ENCODE data around the gene SNRPA. TPM values are rescaled to one million over a fixed set of nuclear protein-coding genes. Genes with fewer than 3 reads are reported as not detected.
"Not testable (repeated sequence)": the region's sequence is repeated elsewhere in the genome, so short reads cannot be mapped to it uniquely, and the experiment has no call there.

Gene SNRPA
- polyA plus RNA-seq, 3 donors, result 95.6 to 114 (median 103) TPM

DNA sequence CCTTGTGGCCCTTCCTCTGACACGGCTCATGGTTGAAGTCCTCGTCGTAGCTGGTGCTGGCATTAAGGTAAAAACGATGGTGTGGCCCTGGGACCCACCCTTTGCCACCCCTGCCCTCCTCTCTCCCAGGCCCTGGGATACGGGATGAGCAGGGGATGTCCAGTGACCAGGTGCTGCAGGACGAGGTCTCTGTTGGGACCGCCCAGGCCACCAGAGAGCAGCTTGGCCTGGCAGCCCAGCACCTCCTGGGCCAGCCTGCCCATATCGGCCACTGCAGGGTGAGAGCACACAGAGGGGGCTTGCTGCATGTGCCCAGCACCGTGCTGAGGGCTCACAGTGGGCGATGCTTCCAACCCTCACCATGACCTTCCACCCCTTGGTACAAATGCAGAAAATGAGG is 7.1 kb upstream of the SNRPA start:
- no peak for DNase-seq (ENCODE audit: low read depth in 3 of 3, low spot score in 2 of 3)

- no peak for DNase-seq (ENCODE audit: low read depth in 3 of 3, low spot score in 2 of 3)
These were observed 6.2 kb upstream of the SNRPA start for GRCh38 chr19:40744554-40745401.

DNA sequence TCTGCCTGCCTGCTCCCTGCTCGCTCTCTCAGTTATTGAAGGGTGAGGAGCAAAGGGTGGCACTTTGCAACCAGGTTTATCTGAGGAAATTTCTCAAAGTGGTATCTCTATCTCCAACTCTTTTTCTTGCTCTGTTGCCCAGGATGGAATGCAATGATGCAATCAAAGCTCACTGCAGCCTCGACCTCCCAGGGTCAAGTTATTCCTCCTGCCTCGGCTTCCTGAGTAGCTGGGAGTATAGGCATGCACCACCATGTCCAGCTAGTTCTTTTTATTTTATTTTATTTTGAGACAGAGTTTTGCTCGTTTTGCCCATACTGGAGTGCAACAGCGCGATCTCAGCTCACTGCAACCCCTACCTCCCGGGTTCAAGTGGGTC is 5.6 kb upstream of the SNRPA start:
- DNase-seq (ENCODE audit: low read depth in 3 of 3, low spot score in 2 of 3), result no peak

- DNase-seq (ENCODE audit: low read depth in 3 of 3, low spot score in 2 of 3), result no peak
These were observed 3.5 kb upstream of the SNRPA start for GRCh38 chr19:40747536-40747935.

GRCh38 chr19:40750058-40750873 is 737 bp upstream of the SNRPA start, which contains the start of gene ACTMAP:
ACTMAP (minus strand) TSS chr19:40750477; CDS start chr19:40749803, 674 bp downstream.
- DNase-seq (ENCODE audit: low read depth in 3 of 3, low spot score in 2 of 3), result peak; percentile 99 to 100 (median 100)

DNA sequence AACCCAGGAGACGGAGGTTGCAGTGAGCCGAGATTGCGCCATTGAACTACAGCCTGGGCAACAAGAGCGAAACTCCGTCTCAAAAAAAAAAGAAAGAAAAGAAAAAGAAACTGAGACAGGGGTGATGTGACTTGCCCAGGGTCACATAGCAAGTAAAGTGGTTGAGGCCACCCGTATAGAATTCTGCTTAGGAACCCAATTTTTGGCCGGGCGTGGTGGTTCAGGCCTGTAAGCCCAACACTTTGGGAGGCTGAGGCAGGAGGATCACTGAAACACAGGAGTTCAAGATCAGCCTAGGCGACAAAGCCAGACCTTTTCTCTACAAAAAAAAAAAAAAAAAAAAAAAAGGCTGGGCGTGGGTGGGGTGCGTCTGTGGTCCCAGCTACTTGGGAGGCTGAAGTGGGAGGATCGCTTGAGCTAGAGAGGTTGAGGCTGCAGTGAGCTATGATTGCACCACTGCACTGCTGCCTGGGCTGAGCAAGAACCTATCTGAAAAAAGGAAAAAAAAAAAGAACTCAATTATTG is 1.3 kb downstream of the SNRPA start:
- no peak for DNase-seq (ENCODE audit: low read depth in 3 of 3, low spot score in 2 of 3)

GRCh38 chr19:40754611-40755247 is 3.7 kb downstream of the SNRPA start:
- no peak for DNase-seq (ENCODE audit: low read depth in 3 of 3, low spot score in 2 of 3)

GRCh38 chr19:40755248-40755624 is 4.2 kb downstream of the SNRPA start:
- DNase-seq (ENCODE audit: low read depth in 3 of 3, low spot score in 2 of 3), result no peak

- DNase-seq (ENCODE audit: low read depth in 3 of 3, low spot score in 2 of 3), result no peak
These were observed 4.8 kb downstream of the SNRPA start for GRCh38 chr19:40755791-40756190.

DNA sequence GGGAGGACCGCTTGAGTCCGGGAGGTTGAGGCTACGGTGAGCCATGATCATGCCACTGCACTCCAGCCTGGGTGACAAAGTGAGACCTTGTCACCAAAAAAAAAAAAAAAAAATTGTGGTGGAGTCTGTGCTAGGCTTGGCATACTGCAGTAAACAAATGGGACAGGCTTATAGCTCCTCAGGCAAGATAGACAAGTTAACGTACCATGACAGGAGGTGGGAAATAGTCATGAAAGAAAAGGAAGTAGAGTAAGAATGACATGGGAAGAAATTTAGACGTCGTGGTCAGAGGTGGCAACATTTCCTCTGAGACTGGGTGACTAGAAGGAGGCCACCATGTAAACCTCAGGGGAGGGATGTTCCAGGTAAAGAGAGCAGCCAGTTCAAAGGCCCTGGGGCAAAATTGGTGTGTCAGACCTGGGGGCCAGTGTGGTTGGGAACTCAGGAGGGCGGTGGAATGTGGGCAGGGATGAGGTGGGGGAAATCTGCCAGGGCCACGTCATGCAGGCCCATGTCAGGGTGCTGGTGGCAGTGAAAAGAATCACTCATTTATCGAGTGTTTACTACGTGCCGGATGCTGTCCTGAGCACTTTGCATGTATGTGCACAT is 5.6 kb downstream of the SNRPA start:
- DNase-seq (ENCODE audit: low read depth in 3 of 3, low spot score in 2 of 3), result no peak

GRCh38 chr19:40758491-40758890 is 7.5 kb downstream of the SNRPA start:
- no peak for DNase-seq (ENCODE audit: low read depth in 3 of 3, low spot score in 2 of 3)

DNA sequence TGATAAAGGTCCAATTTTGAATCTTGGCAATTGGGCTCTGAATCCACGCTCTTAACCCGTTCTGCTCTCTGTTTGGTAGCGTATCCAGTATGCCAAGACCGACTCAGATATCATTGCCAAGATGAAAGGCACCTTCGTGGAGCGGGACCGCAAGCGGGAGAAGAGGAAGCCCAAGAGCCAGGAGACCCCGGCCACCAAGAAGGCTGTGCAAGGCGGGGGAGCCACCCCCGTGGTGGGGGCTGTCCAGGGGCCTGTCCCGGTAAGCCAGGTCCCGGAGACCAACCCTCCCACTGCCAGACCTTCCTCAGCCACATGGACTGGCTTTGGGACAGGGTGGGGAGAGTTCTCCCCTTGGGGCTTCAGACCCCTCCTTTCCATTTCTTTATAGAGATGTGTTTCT is 8.3 kb downstream of the SNRPA start:
- no peak for DNase-seq (ENCODE audit: low read depth in 3 of 3, low spot score in 2 of 3)

- DNase-seq (ENCODE audit: low read depth in 3 of 3, low spot score in 2 of 3), result no peak
These were observed 11.9 kb downstream of the SNRPA start for GRCh38 chr19:40762754-40763470.

GRCh38 chr19:40763526-40763925 is 12.5 kb downstream of the SNRPA start:
- no peak for DNase-seq (ENCODE audit: low read depth in 3 of 3, low spot score in 2 of 3)

GRCh38 chr19:40763963-40764362 is 13.0 kb downstream of the SNRPA start:
- DNase-seq (ENCODE audit: low read depth in 3 of 3, low spot score in 2 of 3), result no peak

DNA sequence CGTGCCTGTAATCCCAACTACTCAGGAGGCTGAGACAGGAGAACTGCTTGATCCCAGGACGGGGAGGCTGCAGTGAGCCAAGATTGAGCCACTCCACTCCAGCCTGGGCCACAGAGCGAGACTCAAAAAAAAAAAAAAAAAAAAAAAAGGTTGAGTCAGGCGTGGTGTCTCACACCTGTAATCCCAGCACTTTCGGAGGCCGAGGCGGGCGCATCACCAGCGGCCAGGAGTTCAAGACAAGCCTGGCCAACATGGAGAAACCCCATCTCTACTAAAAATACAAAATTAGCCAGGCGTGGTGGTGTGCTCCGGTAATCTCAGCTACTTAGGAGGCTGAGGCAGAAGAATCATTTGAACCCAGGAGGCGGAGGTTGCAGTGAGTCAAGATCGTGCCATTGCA is 15.4 kb downstream of the SNRPA start:
- DNase-seq (ENCODE audit: low read depth in 3 of 3, low spot score in 2 of 3), result not testable (repeated sequence)

GRCh38 chr19:40768869-40769268 is 17.9 kb downstream of the SNRPA start:
- no peak for DNase-seq (ENCODE audit: low read depth in 3 of 3, low spot score in 2 of 3)

- DNase-seq (ENCODE audit: low read depth in 3 of 3, low spot score in 2 of 3), result not testable (repeated sequence)
These were observed 20.3 kb downstream of the SNRPA start for GRCh38 chr19:40771101-40771862.

GRCh38 chr19:40774916-40775631 is 24.1 kb downstream of the SNRPA start, which contains the start of gene MIA:
MIA (plus strand) TSS chr19:40775521; CDS start chr19:40775543, 22 bp downstream.
- no peak for DNase-seq (ENCODE audit: low read depth in 3 of 3, low spot score in 2 of 3)
